IMR-90 (cell line): ENCODE measurements around the gene MAGI2. TPM values are rescaled to one million over a fixed set of nuclear protein-coding genes. Genes with fewer than 3 reads are reported as not detected.
A peak's percentile ranks its signal among the peaks of the same experiment; 100 is the strongest.

Experiments
- ATAC-seq: fragments of 200-7000 bp; cut with Tn5 transposase; 2 replicates; pipeline ENCODE4 v1.9.1; 2020; ENCODE audit warnings: low read depth, mild to moderate bottlenecking, moderate library complexity
- BruUV-seq: library from RNA; stranded (reverse); fragments of 400-500 nt; replicated peaks from 2 replicates; lab custom pipeline; 2021; lab: Mats Ljungman, UMichigan
- CTCF ChIA-PET: fragments of 300-600 bp; formaldehyde crosslinking; extraction: SDS; loops from one replicate; lab custom pipeline; 2021; ENCODE audit warnings: antibody characterized with exemption; lab: Yijun Ruan, JAX
- POLR2A ChIA-PET: fragments of 300-600 bp; sonication (Branson Sonifier 250); formaldehyde crosslinking; loops from one replicate; lab custom pipeline; 2022; ENCODE audit warnings: antibody characterized with exemption; ENCODE audit not compliant: unreplicated experiment; lab: Charles Lee
- DNase-seq: peaks from one replicate; pipeline ENCODE4 v3.0.0; 2013
- H2AFZ ChIP-seq: replicated peaks from 2 replicates; pipeline ENCODE3; 2013; ENCODE audit warnings: low read length, mild to moderate bottlenecking; ENCODE audit not compliant: poor library complexity
- H2AK5ac ChIP-seq: 2 replicates; pipeline ENCODE4 v1.6.1; 2013; ENCODE audit warnings: low read depth, low read length, inconsistent platforms
- H2AK9ac ChIP-seq: replicated peaks from 2 replicates; pipeline ENCODE3; 2013; ENCODE audit warnings: mild to moderate bottlenecking, low read depth, low read length, moderate library complexity; ENCODE audit not compliant: poor library complexity
- H2BK120ac ChIP-seq: 2 replicates; pipeline ENCODE4 v1.6.1; 2013; ENCODE audit warnings: low read depth, low read length, inconsistent platforms
- H2BK15ac ChIP-seq: 3 replicates; pipeline ENCODE4 v1.6.1; 2013; ENCODE audit warnings: low read depth, low read length, inconsistent platforms
- H2BK20ac ChIP-seq: 2 replicates; pipeline ENCODE4 v1.6.1; 2013; ENCODE audit warnings: low read depth, mild to moderate bottlenecking, inconsistent platforms, low read length, moderate library complexity
- H2BK5ac ChIP-seq: 2 replicates; pipeline ENCODE4 v1.6.1; 2013; ENCODE audit warnings: mild to moderate bottlenecking, low read depth, low read length, inconsistent platforms; ENCODE audit not compliant: poor library complexity, severe bottlenecking
- H3K14ac ChIP-seq: replicated peaks from 2 replicates; pipeline ENCODE4 v1.6.1; 2013; ENCODE audit warnings: low read depth, low read length, inconsistent platforms
- H3K18ac ChIP-seq: 2 replicates; pipeline ENCODE4 v1.6.1; 2013; ENCODE audit warnings: low read depth, low read length, control low read depth
- H3K23ac ChIP-seq: 2 replicates; pipeline ENCODE4 v1.6.1; 2013; ENCODE audit warnings: low read depth, low read length, inconsistent platforms
- H3K27ac ChIP-seq: 2 replicates; pipeline ENCODE4 v1.5.1; 2013; ENCODE audit warnings: mild to moderate bottlenecking, control low read depth, low read length; ENCODE audit not compliant: insufficient read depth
- H3K27me3 ChIP-seq: 2 replicates; pipeline ENCODE4 v1.6.1; 2013; ENCODE audit warnings: low read length; ENCODE audit not compliant: control insufficient read depth, insufficient read depth
- H3K36me3 ChIP-seq: 2 replicates; pipeline ENCODE4 v1.6.1; 2013; ENCODE audit warnings: low read length, mixed read lengths; ENCODE audit not compliant: control insufficient read depth, insufficient read depth
- H3K4ac ChIP-seq: 2 replicates; pipeline ENCODE4 v1.6.1; 2013; ENCODE audit warnings: low read depth, low read length, inconsistent platforms
- H3K4me1 ChIP-seq: 2 replicates; pipeline ENCODE4 v1.6.1; 2013; ENCODE audit warnings: low read length, mixed read lengths; ENCODE audit not compliant: control insufficient read depth, insufficient read depth
- H3K4me2 ChIP-seq: 2 replicates; pipeline ENCODE4 v1.6.1; 2013; ENCODE audit warnings: low read depth, mild to moderate bottlenecking, control low read depth, low read length, moderate library complexity
- H3K4me3 ChIP-seq: 2 replicates; pipeline ENCODE4 v1.5.1; 2013; ENCODE audit warnings: low read depth, mild to moderate bottlenecking, control low read depth, low read length, moderate library complexity; ENCODE audit not compliant: insufficient read depth
- H3K56ac ChIP-seq: 2 replicates; pipeline ENCODE4 v1.6.1; 2013; ENCODE audit warnings: low read length, inconsistent platforms; ENCODE audit not compliant: insufficient read depth; ENCODE audit errors: extremely low read depth
- H3K79me1 ChIP-seq, 2 experiments: 2 replicates each; pipeline ENCODE4 v1.6.1; 2013; ENCODE audit warnings: low read length in 2 of 2, inconsistent platforms in 1 of 2, low read depth in 1 of 2
- H3K9ac ChIP-seq: 2 replicates; pipeline ENCODE4 v1.6.1; 2013; ENCODE audit warnings: low read depth, low read length, control low read depth
- H3K9me1 ChIP-seq: 2 replicates; pipeline ENCODE4 v1.6.1; 2013; ENCODE audit warnings: low read length, inconsistent platforms; ENCODE audit not compliant: insufficient read depth
- H3K9me3 ChIP-seq: 2 replicates; pipeline ENCODE4 v1.6.1; 2013; ENCODE audit warnings: low read length; ENCODE audit not compliant: control insufficient read depth, insufficient read depth
- H4K20me1 ChIP-seq: 2 replicates; pipeline ENCODE4 v1.6.1; 2013; ENCODE audit warnings: low read length, inconsistent platforms; ENCODE audit not compliant: insufficient read depth
- H4K5ac ChIP-seq: 2 replicates; pipeline ENCODE4 v1.6.1; 2013; ENCODE audit warnings: mild to moderate bottlenecking, low read depth, low read length, control low read depth
- H4K8ac ChIP-seq, 2 experiments: 2 replicates each; pipeline ENCODE4 v1.6.1; 2013; ENCODE audit warnings: low read depth in 2 of 2, low read length in 2 of 2, control low read depth in 1 of 2, inconsistent platforms in 1 of 2
- H4K91ac ChIP-seq: 2 replicates; pipeline ENCODE4 v1.6.1; 2013; ENCODE audit warnings: low read depth, low read length, inconsistent platforms; ENCODE audit not compliant: insufficient read depth
- BHLHE40 ChIP-seq: fragments of 150-350 bp; IDR thresholded peaks from 2 replicates; pipeline ENCODE4 v1.6.1; 2016; ENCODE audit warnings: mild to moderate bottlenecking, low read depth, low read length
- CEBPB ChIP-seq: IDR thresholded peaks from 2 replicates; pipeline ENCODE4 v1.6.1; 2012; ENCODE audit warnings: low read depth, low read length, improper control_type of control experiment
- CHD1 ChIP-seq: IDR thresholded peaks from 2 replicates; pipeline ENCODE4 v1.6.1; 2012; ENCODE audit warnings: low read depth, low read length, improper control_type of control experiment
- MAZ ChIP-seq: IDR thresholded peaks from 2 replicates; pipeline ENCODE4 v1.6.1; 2012; ENCODE audit warnings: low read depth, mild to moderate bottlenecking, low read length, improper control_type of control experiment, moderate library complexity, borderline replicate concordance
- RCOR1 ChIP-seq: IDR thresholded peaks from 2 replicates; pipeline ENCODE4 v1.6.1; 2012; ENCODE audit warnings: mild to moderate bottlenecking, low read length, improper control_type of control experiment; ENCODE audit not compliant: insufficient replicate concordance
- RFX5 ChIP-seq: IDR thresholded peaks from 2 replicates; pipeline ENCODE4 v1.8.0; 2012; ENCODE audit warnings: low read depth, mild to moderate bottlenecking, low read length, moderate library complexity
- WGBS, 2 experiments: methylation state at CpG; one replicate each; pipeline versions ENCODE4 v1.1.5 to v1.1.7; 2013; ENCODE audit warnings: missing lambda C conversion rate in 2 of 2; ENCODE audit not compliant: insufficient read length in 1 of 2; ENCODE audit errors: extremely low coverage in 2 of 2; 5-methylcytosine and 5-hydroxymethylcytosine counted together
- dilution Hi-C: fragments of 300-500 bp; cut with HindIII; formaldehyde crosslinking; loops from one replicate; pipeline ENCODE4 v1.14.3; 2018; ENCODE audit warnings: low sequenced_read_pairs; ENCODE audit not compliant: unreplicated experiment
- in situ Hi-C: fragments of 300-500 bp; cut with MboI; formaldehyde crosslinking; loops from 3 replicates; pipeline ENCODE4 v1.14.3; 2019; ENCODE audit warnings: low sequenced_read_pairs, inconsistent platforms, mixed read lengths
- intact Hi-C: fragments of 100-400 bp; cut with micrococcal nuclease; formaldehyde crosslinking; loops from 2 replicates; pipeline ENCODE4 v1.10.0; 2022
- polyA plus RNA-seq, 3 experiments: library from polyadenylated mRNA; depleted of rRNA; stranded (reverse); fragments of >200 nt; gene quantifications; 2 replicates each; pipeline ENCODE4 v1.2.3, GENCODE V29; 2012; ENCODE audit warnings: low replicate concordance in 1 of 3
- total RNA-seq: library from RNA; depleted of rRNA; stranded (reverse); fragments of >200 nt; gene quantifications from 2 replicates; pipeline ENCODE4 v1.2.3, GENCODE V29; 2012

MAGI2 gene
- total and polyA plus RNA-seq, 2 of the 4 experiments (the other 2 are of a cell fraction) = 2.5 to 17.9 TPM

GRCh38 chr7:78083476-78084120, 1369.9 kb downstream of the MAGI2 start:
- no peak for TF ChIP-seq MAZ
- no peak for TF ChIP-seq RFX5
- no peak for TF ChIP-seq RCOR1
- no peak for TF ChIP-seq CEBPB
- TF ChIP-seq BHLHE40 = no peak
- no peak for TF ChIP-seq CHD1
- ATAC-seq (peak; percentile 65), DNase-seq (peak; percentile 64)
- peak overlapping the region; percentile 16; the same call in 1 of the 2 replicates for H2AK5ac ChIP-seq
- peaks cover 15% of the 10 kb centered on the region for H3K4me1 ChIP-seq
- peaks cover 7% of the 10 kb centered on the region; the same call in 1 of the 2 replicates for H3K9me1 ChIP-seq
- POLR2A ChIA-PET = no interaction called here
- in situ Hi-C loops = no loop called here
- peak overlapping the region; percentile 36; the same call in 1 of the 2 replicates for H3K56ac ChIP-seq
- H3K23ac ChIP-seq = no peak overlapping the region
- H4K8ac ChIP-seq = peak overlapping the region in 1 of 2 experiments; percentile 76; a peak in 3 of 4 replicates
- CTCF ChIA-PET = no interaction called here
- H3K14ac ChIP-seq = 0 out of 2 replicates have a peak overlapping the region, but pooled peaks have one; percentile 16
- H3K4ac ChIP-seq = peak overlapping the region; percentile 39; the same call in 1 of the 2 replicates
- intact Hi-C loops = no loop called here
- no CpG with 5 or more reads among the region's 6 CpGs for WGBS, 2 experiments
- no peak overlapping the region for H2AFZ ChIP-seq
- H3K4me2 ChIP-seq = peak overlapping the region; percentile 68; the same call in 1 of the 2 replicates
- H3K4me3 ChIP-seq = no peak overlapping the region
- peak overlapping the region; percentile 66 for H2BK20ac ChIP-seq
- peak overlapping the region; percentile 61; the same call in 1 of the 2 replicates for H4K5ac ChIP-seq
- H3K18ac ChIP-seq = peak overlapping the region; percentile 89
- no TSS peak for BruUV-seq
- no peak overlapping the region for H3K9ac ChIP-seq
- peak overlapping the region; percentile 71 for H4K91ac ChIP-seq
- no peak overlapping the region for H2AK9ac ChIP-seq
- no peaks in the 10 kb centered on the region for H3K9me3 ChIP-seq
- H2BK120ac ChIP-seq = peak overlapping the region; percentile 81
- dilution Hi-C loops = no loop called here
- no peaks in the 10 kb centered on the region for H3K79me1 ChIP-seq
- H4K20me1 ChIP-seq = no peaks in the 10 kb centered on the region
- no peaks in the 10 kb centered on the region for H3K36me3 ChIP-seq
- H3K27me3 ChIP-seq = no peaks in the 10 kb centered on the region
- peak overlapping the region; percentile 84 for H2BK5ac ChIP-seq
- H2BK15ac ChIP-seq = no peak overlapping the region
- peak overlapping the region; percentile 72; the same call in 1 of the 2 replicates for H3K27ac ChIP-seq
